GM21390 (cell line): ENCODE results near the gene CDY1.
"Not testable (repeated sequence)": the region's sequence is repeated elsewhere in the genome, so short reads cannot be mapped to it uniquely, and the experiment has no call there.

Experiments
- ATAC-seq: cut with Tn5 transposase; IDR thresholded peaks from one replicate; pipeline ENCODE4 v1.9.1; 2021; ENCODE audit not compliant: unreplicated experiment

Gene CDY1, protein sequence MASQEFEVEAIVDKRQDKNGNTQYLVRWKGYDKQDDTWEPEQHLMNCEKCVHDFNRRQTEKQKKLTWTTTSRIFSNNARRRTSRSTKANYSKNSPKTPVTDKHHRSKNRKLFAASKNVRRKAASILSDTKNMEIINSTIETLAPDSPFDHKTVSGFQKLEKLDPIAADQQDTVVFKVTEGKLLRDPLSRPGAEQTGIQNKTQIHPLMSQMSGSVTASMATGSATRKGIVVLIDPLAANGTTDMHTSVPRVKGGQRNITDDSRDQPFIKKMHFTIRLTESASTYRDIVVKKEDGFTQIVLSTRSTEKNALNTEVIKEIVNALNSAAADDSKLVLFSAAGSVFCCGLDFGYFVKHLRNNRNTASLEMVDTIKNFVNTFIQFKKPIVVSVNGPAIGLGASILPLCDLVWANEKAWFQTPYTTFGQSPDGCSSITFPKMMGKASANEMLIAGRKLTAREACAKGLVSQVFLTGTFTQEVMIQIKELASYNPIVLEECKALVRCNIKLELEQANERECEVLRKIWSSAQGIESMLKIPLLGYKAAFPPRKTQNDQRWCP

DNA sequence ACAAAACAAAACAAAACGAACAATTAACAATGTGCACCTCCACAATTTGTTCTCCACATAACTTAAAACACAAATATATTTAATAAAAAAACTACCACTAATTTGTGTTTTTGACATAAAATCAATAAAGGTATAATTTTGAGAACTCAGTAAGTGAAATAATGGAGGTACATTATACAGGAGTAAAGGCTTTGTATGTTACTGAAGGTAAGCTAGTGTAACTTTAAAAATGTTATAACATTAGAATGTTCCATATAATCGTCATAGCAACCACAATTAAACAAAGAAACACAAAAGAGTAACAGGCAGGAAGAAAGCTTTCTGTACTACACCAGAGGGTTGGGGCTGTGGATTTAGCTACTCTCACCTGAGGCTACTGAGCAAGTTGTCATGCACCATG is at the start of gene CDY1:
Gene CDY1, plus strand, starts transcription at position 301 of the 400 bp plus-strand sequence. CDS start 326 bp downstream, outside the sequence.
- not testable (repeated sequence) for ATAC-seq

DNA sequence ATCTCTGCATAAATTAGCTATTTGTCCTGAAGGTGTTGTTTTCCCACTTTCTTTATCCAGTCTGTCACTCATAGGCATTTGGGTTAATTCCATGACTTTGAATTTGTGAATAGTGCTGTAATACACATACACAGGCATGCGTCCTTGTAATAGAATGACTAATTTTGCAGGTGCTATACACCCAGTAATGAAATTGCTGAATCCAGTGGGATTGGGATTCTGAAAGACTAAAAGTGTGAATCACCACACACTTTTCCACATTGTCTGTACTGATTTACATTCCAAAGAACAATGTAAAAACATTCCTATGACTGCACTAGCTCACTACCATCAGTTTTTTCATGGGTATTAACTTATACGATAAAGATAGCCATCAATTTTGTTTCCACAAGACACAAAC is 28.6 kb upstream of the CDY1 start:
- not testable (repeated sequence) for ATAC-seq

DNA sequence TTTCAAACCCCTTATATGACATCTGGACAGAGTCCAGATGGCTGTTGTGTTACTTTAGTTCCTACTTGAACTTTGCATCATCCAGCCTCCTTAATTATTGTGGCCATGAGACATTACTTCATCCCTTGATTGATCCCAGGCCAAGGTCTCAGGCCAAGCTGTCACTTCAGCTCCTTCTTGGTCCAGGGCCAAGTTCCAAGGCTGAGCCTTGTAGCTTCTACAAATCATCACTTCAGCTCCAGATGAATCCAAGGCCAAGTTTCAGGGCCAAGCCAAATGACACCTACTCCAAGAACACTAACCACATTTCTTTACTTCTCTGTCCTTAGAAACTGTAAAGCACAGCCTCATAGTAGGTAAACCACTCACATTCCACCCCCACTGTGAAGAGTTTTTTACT is 1.7 kb upstream of the CDY1 start:
- ATAC-seq, result not testable (repeated sequence)

DNA sequence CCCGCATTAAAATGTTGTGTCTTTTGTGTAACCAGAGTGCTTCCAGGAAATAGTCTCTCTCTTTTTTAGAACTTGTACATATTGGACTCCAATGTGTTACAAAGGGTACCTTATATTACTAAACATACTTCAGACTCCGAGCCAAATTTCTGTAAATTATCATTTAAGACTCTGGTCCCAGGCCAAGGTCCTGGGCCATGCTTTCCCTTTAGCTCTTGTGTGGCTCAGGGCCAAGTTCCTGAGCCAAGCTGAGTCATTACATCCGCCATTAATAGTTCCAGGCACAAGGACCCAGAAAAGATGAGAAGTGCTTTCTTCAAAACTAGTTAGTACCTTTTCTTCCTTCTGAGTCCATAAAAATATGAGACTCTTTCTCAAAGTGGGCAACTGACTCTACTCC is 4.6 kb downstream of the CDY1 start:
- not testable (repeated sequence) for ATAC-seq

DNA sequence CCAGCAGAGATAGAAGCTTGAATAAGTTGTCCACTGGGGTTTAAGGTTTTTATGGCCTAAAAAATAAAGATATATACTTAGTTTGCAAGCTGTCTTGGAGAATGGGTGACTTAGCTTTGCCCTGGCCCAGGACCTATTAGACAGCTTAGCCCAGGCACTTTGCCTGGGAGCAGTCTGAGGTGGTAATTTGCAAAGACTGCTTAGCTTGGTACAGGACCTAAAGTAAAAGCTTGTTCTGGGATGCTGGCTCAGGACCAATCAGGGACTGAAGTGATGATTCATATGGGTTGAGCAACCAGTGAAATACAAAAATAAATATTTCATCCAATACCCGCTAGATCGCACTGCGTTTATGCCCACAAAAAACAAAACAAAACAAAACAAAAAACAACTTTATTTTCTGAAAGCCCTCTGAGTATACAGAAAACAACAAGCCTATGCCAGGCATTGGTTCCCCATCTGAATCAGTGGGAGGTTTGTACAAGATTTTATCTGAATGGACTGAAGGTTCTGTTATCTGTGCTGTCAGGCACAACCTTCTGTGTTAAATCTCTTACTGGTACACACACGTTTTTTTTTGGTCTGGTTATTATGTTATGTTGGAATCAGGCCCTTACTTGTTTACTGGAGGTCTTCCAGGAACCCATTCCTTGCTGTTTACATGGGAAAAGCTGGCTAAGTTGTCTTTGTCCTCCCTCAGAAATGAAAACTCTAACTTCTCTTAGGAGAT is 8.6 kb downstream of the CDY1 start:
- ATAC-seq, result not testable (repeated sequence)

DNA sequence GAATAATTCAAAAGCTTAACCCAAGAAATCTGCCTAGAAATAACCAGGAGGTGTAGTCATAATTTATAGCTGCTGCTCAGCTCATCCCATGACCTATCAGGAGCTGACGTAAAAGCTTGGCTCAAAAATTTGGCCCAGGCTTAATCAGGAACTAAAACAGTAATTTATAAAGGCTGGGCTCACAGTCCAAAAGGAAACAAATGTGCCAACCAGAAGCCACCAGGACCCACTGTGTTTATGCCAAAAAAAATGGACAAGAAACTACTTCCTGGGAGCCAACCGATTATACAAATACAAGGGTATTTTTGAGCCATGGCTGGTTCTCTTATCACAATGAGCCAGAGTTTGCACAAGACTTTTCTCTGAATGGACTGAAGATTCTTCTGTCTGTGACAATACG is 17.9 kb downstream of the CDY1 start:
- not testable (repeated sequence) for ATAC-seq

DNA sequence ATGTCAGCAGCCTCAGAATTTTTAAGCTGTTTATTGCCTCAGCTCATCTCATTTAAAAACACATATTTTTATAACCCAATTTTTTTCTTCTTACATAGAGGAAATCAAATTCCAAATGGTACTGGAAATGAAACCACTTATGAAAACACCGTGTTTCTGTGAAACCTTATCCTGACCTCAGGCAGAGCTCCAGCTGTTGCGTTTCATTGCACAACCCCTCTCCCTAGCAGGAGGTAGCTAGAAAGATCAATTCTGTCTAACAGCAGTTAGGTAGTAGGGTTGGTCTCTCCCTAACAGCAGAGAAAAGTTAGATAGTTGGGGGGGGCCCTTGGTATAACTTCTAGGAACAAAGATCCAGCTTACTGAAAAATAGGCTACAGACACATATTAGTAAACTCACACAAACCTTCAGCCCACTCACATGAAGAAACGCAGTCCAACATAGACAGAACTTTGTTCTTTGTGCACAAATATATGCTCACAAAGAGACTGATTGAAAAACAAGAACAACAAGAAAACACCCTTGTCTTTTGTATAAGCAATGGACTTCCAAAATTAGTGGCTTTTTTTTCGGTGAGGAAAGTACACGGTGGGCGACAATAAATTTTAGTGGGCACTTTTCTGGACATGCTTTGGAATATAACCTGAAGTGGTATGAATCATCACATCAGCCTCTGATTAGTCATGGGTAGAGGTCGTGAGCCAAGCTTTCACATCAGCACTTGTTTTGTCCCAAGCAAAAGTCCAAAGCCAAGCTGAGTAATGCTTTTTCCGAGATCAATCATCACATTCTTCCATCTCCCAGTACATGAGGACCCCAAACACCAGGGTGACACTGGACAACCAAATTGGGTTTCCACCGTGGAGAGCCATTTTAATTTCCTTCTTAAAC is 21.4 kb downstream of the CDY1 start:
- ATAC-seq, result not testable (repeated sequence)
